Measurements from ENCODE around the gene FZD10.

Gene FZD10

GRCh38 chr12:130201037-130201436, 38.8 kb downstream of the FZD10 start:
- Histone ChIP-seq H2AFZ (no peak overlapping the region), H3K4me3 (ENCODE audit: low read depth, low read length) (no peak overlapping the region), H3K4me2 (ENCODE audit: low read length) (no peak overlapping the region), H3K9me3 (ENCODE audit: control insufficient read depth, low read length) (no peaks in the 10 kb centered on the region), H3K27me3 (ENCODE audit: control insufficient read depth, insufficient read depth, low read length) (no peaks in the 10 kb centered on the region), H3K9ac (no peak overlapping the region), H3K4me1 (no peaks in the 10 kb centered on the region), H3K36me3 (ENCODE audit: control insufficient read depth, insufficient read depth, low read length) (no peaks in the 10 kb centered on the region), H3K27ac (no peak overlapping the region), H3K79me2 (no peaks in the 10 kb centered on the region)
- no peak for TF ChIP-seq CTCF (IDR thresholded peaks at IDR 0.05)

GRCh38 chr12:130202201-130202600, 39.9 kb downstream of the FZD10 start:
- Histone ChIP-seq H3K79me2 (no peaks in the 10 kb centered on the region), H3K4me2 (ENCODE audit: low read length) (no peak overlapping the region), H3K4me1 (no peaks in the 10 kb centered on the region), H3K27me3 (ENCODE audit: control insufficient read depth, insufficient read depth, low read length) (no peaks in the 10 kb centered on the region), H3K4me3 (ENCODE audit: low read depth, low read length) (no peak overlapping the region), H3K27ac (no peak overlapping the region), H3K9me3 (ENCODE audit: control insufficient read depth, low read length) (no peaks in the 10 kb centered on the region), H3K36me3 (ENCODE audit: control insufficient read depth, insufficient read depth, low read length) (no peaks in the 10 kb centered on the region), H2AFZ (no peak overlapping the region), H3K9ac (no peak overlapping the region)
- no peak for TF ChIP-seq CTCF (IDR thresholded peaks at IDR 0.05)

- Histone ChIP-seq H3K27me3 (ENCODE audit: control insufficient read depth, insufficient read depth, low read length) (no peaks in the 10 kb centered on the region), H3K79me2 (no peaks in the 10 kb centered on the region), H3K9me3 (ENCODE audit: control insufficient read depth, low read length) (no peaks in the 10 kb centered on the region), H3K36me3 (ENCODE audit: control insufficient read depth, insufficient read depth, low read length) (no peaks in the 10 kb centered on the region), H3K27ac (no peak overlapping the region), H3K9ac (no peak overlapping the region), H2AFZ (no peak overlapping the region), H3K4me1 (no peaks in the 10 kb centered on the region), H3K4me3 (ENCODE audit: low read depth, low read length) (no peak overlapping the region), H3K4me2 (ENCODE audit: low read length) (no peak overlapping the region)
- TF ChIP-seq CTCF (IDR thresholded peaks at IDR 0.05) = no peak
These were observed 40.9 kb downstream of the FZD10 start for GRCh38 chr12:130203151-130203550.

GRCh38 chr12:130204541-130204953, 42.3 kb downstream of the FZD10 start:
- Histone ChIP-seq H3K27me3 (ENCODE audit: control insufficient read depth, insufficient read depth, low read length) (no peaks in the 10 kb centered on the region), H3K36me3 (ENCODE audit: control insufficient read depth, insufficient read depth, low read length) (no peaks in the 10 kb centered on the region), H3K9ac (no peak overlapping the region), H3K4me2 (ENCODE audit: low read length) (no peak overlapping the region), H3K79me2 (no peaks in the 10 kb centered on the region), H3K27ac (no peak overlapping the region), H3K4me1 (no peaks in the 10 kb centered on the region), H3K9me3 (ENCODE audit: control insufficient read depth, low read length) (no peaks in the 10 kb centered on the region), H2AFZ (no peak overlapping the region), H3K4me3 (ENCODE audit: low read depth, low read length) (no peak overlapping the region)
- TF ChIP-seq CTCF (IDR thresholded peaks at IDR 0.05) = no peak

GRCh38 chr12:130205495-130205894, 43.2 kb downstream of the FZD10 start:
- Histone ChIP-seq H3K9me3 (ENCODE audit: control insufficient read depth, low read length) (no peaks in the 10 kb centered on the region), H3K79me2 (no peaks in the 10 kb centered on the region), H3K4me3 (ENCODE audit: low read depth, low read length) (no peak overlapping the region), H3K4me2 (ENCODE audit: low read length) (no peak overlapping the region), H3K27me3 (ENCODE audit: control insufficient read depth, insufficient read depth, low read length) (no peaks in the 10 kb centered on the region), H3K36me3 (ENCODE audit: control insufficient read depth, insufficient read depth, low read length) (no peaks in the 10 kb centered on the region), H3K4me1 (no peaks in the 10 kb centered on the region), H3K9ac (no peak overlapping the region), H3K27ac (no peak overlapping the region), H2AFZ (no peak overlapping the region)
- TF ChIP-seq CTCF (IDR thresholded peaks at IDR 0.05) = no peak

Data from parathyroid adenoma (tissue), 2 donors.